Fibroblast of the aortic adventitia (primary cell): ENCODE data around the gene VPS4A. TPM values are rescaled to one million over a fixed set of nuclear protein-coding genes. Genes with fewer than 3 reads are reported as not detected.

Experiments
- DNase-seq: peaks from one replicate; pipeline ENCODE4 v3.0.0-alpha.2; 2010; ENCODE audit warnings: low read depth
- H3K4me3 ChIP-seq: 2 replicates; pipeline ENCODE4 v1.5.1; 2011; ENCODE audit warnings: low read depth, mild to moderate bottlenecking, control low read depth, low read length, moderate library complexity
- CTCF ChIP-seq: IDR thresholded peaks from 2 replicates; pipeline ENCODE4 v1.5.1; 2011; ENCODE audit warnings: mild to moderate bottlenecking, low read length, control low read depth, inconsistent platforms; ENCODE audit not compliant: insufficient read depth
- total RNA-seq: library from RNA; depleted of rRNA; stranded (reverse); fragments of >200 nt; gene quantifications from 2 replicates; pipeline ENCODE4 v1.2.3, GENCODE V29; 2012; ENCODE audit warnings: low replicate concordance

VPS4A gene
- total RNA-seq, 1 donor = 31.2 TPM

DNA sequence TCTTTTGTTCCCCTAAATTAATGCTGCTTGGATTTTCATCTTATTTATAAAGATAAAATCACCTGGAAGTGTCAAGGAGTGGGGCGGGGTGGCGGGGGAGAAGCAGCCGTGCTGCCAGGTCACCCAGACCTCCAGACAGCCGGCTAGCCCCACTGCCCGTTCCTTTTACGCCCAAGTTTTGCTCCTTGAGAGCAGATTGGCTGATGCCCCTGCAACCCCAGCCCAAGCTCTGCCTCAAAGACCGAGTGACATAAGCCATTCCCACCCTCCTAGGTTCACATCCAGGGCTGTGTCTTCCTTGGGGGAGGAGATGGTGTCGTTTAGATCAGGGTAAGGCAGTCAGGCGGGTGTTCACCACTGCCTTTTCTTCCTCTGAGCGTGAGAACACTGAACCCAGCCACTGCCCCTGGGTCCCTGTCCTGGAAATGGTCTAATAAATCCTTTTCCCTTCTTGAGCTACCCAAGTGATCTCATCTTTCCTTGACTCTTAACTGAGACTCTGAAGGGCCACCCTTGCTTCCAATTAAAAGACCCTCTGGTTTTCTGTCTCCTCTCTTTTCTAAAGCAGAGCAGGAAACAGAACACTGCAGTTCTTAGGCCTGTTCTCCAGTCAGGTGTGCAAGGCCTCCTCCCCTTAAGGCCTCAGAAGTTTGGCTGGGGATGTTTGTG lies 13.6 kb downstream of the VPS4A start:
- no peak for TF ChIP-seq CTCF
- DNase-seq = no peak
- no peak overlapping the region for H3K4me3 ChIP-seq

DNA sequence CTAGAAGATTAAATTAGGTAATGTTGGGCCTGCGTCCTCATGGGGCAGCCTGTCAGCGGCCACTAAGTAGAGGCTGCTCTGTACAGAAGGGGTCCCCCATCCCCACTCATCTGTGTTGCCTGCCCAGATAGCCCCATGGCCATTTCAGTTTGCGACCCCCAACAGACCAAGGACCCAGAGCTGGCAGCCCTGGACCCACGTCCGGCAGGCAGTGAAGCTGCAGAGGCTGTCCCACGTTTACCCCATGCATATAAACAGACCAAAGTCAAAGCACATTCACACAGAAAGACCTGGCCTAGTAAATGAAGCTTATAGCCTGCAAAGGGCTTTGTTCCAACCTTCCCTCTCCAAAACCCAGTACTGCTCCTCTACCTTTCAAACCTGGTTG lies 14.6 kb downstream of the VPS4A start:
- no peak overlapping the region for H3K4me3 ChIP-seq
- no peak for TF ChIP-seq CTCF
- no peak for DNase-seq

DNA sequence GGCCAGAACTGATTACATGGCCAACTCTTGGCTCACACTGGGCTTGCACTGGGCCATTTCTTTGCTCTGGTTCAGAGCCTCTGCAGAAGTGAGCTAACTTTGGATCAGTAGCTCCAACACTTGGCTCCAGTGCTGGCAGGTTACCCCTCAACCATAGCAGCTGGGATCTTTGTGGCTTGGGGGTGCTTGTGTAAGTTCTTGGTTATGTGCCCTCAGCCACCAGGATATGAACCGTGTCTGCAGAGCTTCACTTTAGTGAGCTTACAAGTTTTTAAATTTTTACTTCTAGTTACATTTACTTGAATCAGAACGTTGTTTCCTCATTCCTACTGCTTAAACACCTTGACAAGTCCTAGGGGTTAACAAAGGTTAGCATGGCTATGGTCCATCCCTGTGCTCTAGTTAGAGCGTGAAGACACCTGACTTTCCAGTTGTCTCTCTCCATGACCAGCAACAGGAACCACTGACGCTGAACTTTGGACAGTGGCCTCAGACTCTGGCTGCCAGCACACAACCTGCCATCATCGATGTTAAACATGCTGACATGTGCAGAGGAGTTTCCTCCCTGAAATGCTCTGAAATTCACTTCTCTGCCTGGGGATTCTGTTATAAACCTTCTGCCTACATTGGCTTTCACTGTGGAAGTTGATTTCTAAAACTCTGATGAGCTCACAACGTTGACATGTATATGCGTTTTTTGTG lies 15.2 kb downstream of the VPS4A start:
- no peak overlapping the region for H3K4me3 ChIP-seq
- TF ChIP-seq CTCF = no peak
- DNase-seq = no peak

DNA sequence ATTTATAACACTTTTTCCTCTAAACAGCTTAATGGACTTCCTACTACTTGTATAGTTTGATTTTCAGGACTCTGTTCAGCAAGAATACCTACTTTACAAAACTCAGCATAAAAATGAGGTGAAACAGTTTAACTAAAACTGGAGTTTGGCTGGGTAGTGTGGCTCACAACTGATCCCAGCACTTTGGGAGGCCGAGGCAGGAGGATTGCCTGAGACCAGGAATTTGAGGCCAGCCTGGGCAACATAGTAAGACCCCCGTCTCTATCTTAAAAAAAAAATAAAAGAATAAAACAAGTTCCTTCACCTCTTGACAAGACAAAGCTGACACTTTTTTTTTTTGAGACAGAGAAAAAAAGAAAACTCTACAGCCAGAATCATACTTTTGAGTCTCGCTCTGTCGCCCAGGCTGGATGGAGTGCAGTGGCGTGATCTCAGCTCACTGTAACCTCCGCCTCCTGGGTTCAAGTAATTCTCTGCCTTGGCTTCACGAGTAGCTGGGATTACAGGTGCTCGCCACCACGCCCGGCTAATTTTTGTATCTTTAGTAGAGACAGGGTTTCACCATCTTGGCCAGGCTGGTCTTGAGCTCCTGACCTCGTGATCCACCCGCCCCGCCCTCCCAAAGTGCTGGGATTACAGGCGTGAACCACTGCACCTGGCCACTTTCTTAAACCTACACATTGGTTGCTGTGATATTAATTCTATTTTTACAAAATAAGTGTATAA lies 16.6 kb downstream of the VPS4A start:
- TF ChIP-seq CTCF = no peak
- no peak for DNase-seq
- H3K4me3 ChIP-seq = no peak overlapping the region

DNA sequence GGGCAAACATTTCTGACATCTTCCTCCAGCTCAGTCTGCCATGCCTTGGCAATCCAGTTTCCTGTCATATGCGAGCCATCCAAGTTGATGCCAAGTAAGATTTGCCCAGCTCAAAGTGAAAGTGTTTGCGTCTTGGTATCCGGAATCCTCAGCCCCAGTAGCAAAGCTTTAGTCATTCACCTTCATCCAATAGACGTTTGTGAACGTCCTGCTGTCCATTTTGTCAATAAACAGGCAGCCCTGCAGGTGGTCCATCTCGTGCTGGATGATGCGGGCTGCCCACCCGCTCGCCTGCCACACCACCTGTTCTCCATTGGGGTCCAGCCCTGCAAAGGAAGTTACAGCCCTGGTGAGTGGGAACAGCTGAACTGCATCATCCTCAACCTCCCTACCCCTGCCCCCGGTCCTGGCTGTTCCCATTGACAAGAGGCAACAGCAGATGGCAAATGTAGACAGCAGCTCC lies 17.7 kb downstream of the VPS4A start:
- no peak for TF ChIP-seq CTCF
- H3K4me3 ChIP-seq = peak overlapping the region; percentile 80
- DNase-seq = no peak

DNA sequence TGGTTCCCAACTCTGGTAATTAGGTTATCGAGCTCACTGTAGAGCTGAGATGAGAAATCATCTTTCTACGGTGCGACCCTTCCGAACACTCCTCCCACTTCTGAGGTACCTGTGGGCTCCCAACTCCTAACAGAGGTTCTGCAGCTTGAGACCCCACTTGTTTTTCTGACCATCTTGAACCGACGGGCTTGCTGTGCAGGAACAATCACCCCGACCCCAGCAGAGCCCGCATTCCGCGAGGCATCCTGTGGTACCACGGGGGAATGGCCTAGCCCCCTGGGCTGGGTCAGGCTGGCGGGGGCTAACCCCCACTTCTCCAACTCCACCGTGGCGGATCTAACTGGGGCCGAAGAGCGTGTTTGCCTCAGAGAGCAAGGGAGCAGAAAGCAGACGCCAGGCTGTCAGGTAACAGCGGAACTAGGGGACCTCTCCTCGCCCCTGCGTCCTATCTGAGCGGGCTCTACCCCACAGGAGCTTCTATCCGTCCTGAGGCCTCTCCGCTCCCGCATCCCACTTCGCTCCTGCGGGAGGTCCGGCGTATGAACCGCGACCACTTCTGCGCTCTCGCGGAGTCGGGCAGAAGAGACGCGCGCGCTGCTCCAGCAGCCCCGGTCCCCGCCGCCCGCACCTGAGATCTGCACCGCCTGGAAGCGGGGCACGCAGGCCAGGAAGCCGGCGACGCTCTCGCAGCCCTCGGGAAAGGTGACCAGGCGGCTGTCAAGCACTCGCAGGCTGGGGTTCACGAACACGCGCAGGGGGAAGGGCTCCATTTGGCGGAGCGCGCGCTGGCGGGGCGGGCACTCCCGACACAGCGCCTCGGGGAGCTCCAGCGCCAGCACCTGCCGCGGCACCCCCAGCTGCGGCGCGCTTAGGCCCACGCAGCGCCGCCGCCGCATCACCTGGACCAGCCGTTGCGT lies 18.5 kb downstream of the VPS4A start:
- TF ChIP-seq CTCF = no peak
- no peak for DNase-seq
- H3K4me3 ChIP-seq = peak overlapping the region; percentile 80
